ENCODE data around the gene CXCL14.

Gene CXCL14

GRCh38 chr5:135596157-135596763, 17.5 kb upstream of the CXCL14 start:
- DNase-seq (ENCODE audit: low spot score), result no peak

DNA sequence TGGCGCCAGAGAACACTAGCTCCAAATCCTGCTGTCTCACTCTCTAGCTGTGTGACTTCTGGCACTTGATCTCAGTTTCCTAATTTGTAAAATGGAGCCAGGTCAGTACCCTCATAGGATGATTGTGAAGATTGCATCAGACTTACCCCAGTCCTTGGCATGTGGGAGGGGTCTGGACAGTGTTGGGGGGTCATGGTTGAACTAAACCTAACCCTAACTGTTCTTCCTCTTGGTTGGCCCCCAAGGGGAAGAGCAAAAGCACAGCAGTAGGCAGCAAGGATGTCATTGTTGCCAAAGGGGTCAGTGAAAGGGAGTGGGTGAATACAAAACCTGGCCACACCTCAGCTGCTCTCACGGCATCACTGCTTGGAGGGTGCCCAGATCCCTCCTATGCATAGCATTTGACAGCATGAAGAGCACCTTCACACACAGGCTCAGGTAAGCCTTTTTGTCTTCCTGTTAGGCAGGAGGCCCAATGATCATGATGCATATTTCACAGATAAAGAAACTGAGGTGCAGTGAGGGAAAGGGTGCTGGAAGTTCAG, 15.7 kb upstream of the CXCL14 start:
- DNase-seq (ENCODE audit: low spot score), result no peak

- DNase-seq (ENCODE audit: low spot score), result no peak
Observed at GRCh38 chr5:135593886-135594285, 15.1 kb upstream of the CXCL14 start.

- no peak for DNase-seq (ENCODE audit: low spot score)
Observed at GRCh38 chr5:135593141-135593540, 14.3 kb upstream of the CXCL14 start.

GRCh38 chr5:135592312-135593045, 13.7 kb upstream of the CXCL14 start:
- no peak for DNase-seq (ENCODE audit: low spot score)

DNA sequence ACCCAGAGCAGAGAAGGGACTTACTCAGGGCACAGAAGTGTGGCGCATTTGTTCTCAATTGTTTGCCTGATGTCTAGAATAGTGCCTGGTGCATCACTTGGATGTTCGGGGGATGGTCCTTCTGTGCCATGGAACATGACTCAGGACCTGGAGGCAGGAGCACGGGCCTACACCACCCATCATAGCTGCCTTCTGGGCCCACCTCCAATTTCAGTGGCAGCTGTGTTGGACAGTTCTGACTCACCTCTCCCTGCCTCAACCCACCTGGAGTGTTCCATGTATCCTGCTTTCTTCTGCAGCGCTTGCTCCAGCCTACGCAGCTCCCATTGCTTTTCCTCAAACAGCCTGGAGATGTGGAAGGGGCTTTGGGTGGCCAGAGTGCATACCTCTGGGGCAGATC, 12.5 kb upstream of the CXCL14 start:
- no peak for DNase-seq (ENCODE audit: low spot score)

DNA sequence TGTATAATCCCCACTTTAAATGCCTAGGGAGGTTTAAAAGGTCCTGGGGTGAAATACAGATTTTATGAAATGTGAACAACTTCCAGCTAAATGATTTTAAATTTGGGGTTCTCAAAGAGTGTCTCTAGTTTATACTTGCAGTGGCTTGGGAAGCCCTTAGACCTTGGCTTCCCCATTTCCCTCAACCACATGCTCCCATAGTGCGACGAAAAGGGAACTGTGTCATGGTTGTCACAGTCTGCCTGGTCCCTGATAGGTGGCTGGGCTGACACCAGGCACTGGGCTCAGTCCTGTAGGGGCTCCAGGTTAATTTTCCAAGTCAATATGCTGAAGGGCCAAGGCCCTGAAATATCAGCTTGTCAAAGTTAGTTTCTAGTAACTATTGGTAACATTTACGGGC, 10.4 kb upstream of the CXCL14 start:
- DNase-seq (ENCODE audit: low spot score), result no peak

GRCh38 chr5:135587721-135588663, 9.2 kb upstream of the CXCL14 start:
- DNase-seq (ENCODE audit: low spot score), result no peak

DNA sequence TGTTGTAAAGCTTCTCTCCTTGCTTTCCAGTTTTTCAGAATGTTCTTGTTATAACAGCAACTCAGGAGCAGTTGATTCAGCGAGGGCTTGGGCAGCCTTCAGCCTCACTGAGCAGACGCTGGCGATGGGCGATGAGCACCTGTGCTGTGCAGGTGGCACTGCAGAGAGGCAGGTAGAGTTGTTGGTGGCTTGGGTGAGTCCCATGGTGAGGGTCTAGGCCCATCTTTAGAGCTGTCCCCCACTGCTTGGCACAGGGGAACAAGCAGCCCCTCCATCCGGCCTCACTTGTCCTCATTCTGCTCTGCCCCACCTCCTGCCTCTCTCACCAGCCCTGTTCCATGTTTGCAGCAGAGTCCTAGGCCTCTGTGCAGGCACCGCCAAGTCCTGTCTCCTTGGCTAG, 6.1 kb upstream of the CXCL14 start:
- no peak for DNase-seq (ENCODE audit: low spot score)

GRCh38 chr5:135584276-135584675, 5.5 kb upstream of the CXCL14 start:
- no peak for DNase-seq (ENCODE audit: low spot score)

DNA sequence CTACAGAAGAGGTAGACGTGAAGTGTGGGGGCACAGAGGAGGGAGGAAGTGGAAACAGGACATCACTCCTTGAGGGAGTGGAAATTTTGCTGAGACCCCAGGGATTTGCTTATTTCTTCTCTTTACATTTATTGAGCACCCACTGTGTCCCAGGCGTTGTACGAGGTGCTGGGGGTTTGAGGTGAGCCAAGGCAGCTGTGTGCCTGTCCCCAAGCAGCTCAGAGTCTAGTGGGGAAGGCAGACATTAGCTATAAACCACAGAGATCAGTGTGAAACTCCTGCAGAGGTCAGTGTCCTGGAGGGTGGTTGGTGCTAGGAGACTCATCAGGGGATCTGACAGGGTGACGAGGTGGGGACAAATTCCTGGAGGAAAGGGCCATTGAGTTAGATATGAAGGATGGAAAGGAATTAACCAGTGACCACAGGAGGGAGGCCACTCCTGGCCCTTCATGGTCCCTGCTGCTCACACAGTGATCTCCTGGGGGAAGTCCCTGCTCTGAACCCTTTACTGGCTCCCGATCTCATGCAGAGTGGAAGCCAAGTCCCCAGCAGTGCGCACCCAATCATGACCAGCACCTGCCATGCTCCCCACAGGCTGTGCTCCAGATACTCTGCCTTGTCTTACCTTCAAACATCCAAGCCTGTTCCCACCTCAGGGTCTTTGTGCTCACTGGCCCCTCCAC, 3.4 kb upstream of the CXCL14 start:
- no peak for DNase-seq (ENCODE audit: low spot score)

DNA sequence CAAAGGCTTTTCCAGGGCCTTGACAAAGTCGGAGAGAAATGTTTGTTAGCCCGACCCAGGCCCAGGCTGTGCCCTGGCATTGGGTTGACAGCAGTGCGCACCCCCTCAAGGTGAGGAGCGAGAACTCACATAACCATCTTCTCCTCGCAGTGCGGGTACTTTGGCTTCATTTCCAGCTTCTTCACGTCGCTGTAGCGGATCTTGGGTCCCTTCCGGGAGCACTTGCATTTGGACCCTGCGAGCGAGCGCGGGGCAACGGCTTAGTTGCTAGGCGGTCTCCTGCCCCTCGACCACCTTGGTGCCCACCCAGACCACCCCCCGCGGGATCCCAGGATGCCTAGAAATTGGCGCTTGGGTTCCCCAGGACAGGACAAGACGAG, 496 bp downstream of the CXCL14 start:
- DNase-seq (ENCODE audit: low spot score), result no peak

DNA sequence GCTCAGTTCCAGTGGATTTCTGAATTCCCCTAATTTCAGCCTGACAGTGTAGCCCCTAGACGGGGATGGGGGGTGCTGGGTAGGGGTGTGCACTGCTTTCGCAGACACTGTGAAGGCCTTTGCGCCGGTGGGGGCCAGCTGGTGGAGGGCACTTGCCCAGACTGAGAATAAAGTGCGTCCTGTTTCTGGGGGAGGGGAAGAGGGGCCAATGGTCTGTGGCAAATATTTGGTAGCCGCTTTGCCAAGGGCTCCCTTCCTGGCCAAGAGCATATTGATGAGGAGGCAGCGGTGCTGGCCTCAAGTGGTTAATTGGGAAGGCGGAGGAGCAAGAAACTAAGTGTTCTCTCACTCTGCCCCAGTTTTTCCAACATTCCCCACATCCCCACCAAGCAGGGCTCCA, 1.4 kb downstream of the CXCL14 start:
- no peak for DNase-seq (ENCODE audit: low spot score)

- DNase-seq (ENCODE audit: low spot score), result no peak
Observed at GRCh38 chr5:135576075-135576599, 2.7 kb downstream of the CXCL14 start.

GRCh38 chr5:135574493-135574892, 4.3 kb downstream of the CXCL14 start:
- DNase-seq (ENCODE audit: low spot score), result no peak

GRCh38 chr5:135571902-135572301, 6.9 kb downstream of the CXCL14 start:
- no peak for DNase-seq (ENCODE audit: low spot score)

GRCh38 chr5:135571066-135571609, 7.7 kb downstream of the CXCL14 start:
- no peak for DNase-seq (ENCODE audit: low spot score)

DNA sequence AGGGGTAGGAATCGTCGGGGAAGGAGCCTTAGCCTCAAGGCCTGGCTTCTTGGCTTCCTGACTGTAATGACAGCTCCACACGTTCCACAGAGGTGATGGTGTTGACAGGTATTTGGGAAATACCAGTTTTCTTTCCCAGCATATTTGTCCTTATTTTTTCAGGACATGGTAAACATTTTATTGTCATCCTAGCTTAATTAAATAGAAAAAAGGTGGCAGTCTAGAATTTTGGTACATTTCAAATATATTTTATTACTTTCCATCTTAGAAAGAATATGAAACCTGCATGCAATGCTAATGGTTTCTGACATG, 8.4 kb downstream of the CXCL14 start:
- DNase-seq (ENCODE audit: low spot score), result no peak

- DNase-seq (ENCODE audit: low spot score), result no peak
Observed at GRCh38 chr5:135569755-135570452, 8.9 kb downstream of the CXCL14 start.

DNA sequence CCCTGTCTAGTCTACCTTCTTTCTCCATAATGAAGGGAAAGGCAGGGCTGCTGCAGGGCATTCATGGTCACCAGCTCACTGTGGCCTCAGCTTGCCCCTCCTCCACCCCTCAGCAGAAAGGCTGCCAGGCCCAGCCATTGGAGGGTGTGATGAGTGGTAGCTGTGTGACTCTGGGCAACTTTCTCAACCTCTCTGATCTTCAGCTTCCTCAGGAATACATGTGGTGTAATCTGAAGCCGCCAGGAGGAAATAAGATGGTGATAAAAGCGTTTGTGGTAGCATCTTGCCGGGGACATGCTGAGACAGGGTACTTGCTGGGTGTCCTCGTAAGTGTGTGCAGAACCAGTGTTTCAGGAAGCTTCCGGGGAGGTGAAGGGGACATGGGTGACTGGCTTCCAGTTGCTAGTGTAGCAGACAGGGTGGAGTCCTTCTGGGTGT, 9.8 kb downstream of the CXCL14 start:
- DNase-seq (ENCODE audit: low spot score), result no peak

- DNase-seq (ENCODE audit: low spot score), result no peak
Observed at GRCh38 chr5:135568246-135568645, 10.5 kb downstream of the CXCL14 start.

Measured in globus pallidus (tissue), 1 donor.